Endothelial cell of umbilical vein (primary cell): ENCODE data around the gene DAB2. TPM values are rescaled to one million over a fixed set of nuclear protein-coding genes. Genes with fewer than 3 reads are reported as not detected.

Experiments
- BruUV-seq: library from RNA; stranded (reverse); fragments of 400-500 nt; replicated peaks from 2 replicates; lab custom pipeline; 2021; lab: Mats Ljungman, UMichigan
- CTCF ChIA-PET: fragments of 300-600, 350-600 bp; sonication (Branson Sonifier 250); formaldehyde crosslinking; loops from one replicate; lab custom pipeline; 2021; ENCODE audit warnings: antibody characterized with exemption, inconsistent platforms; lab: Charles Lee
- POLR2A ChIA-PET: fragments of 300-600, 350-600 bp; sonication (Branson Sonifier 250); formaldehyde crosslinking; loops from one replicate; lab custom pipeline; 2021; ENCODE audit warnings: antibody characterized with exemption, inconsistent platforms; lab: Charles Lee
- DNase-seq: peaks from one replicate; pipeline ENCODE4 v3.0.0-alpha.2; 2011; ENCODE audit warnings: low read depth, low spot score
- FAIRE-seq: peaks from 2 replicates; lab custom pipeline; 2011; peaks lifted over from hg19 to GRCh38; lab: Jason Lieb, UNC
- H2AFZ ChIP-seq: 2 replicates; pipeline ENCODE4 v1.6.0; 2012; ENCODE audit warnings: low read depth, low read length, control low read depth, inconsistent platforms
- H3K27ac ChIP-seq: 2 replicates; pipeline ENCODE4 v1.5.1; 2011; ENCODE audit warnings: low read depth, mild to moderate bottlenecking, control low read depth, low read length, moderate library complexity; ENCODE audit not compliant: insufficient read depth
- H3K27me3 ChIP-seq, 2 experiments: 2 replicates each; pipeline versions ENCODE4 v1.6.0 to v1.6.1; 2011; ENCODE audit warnings: low read length in 2 of 2, mixed read lengths in 1 of 2; ENCODE audit not compliant: control insufficient read depth in 2 of 2, insufficient read depth in 2 of 2
- H3K36me3 ChIP-seq, 2 experiments: 2 replicates in 1 of 2; 3 replicates in 1 of 2; pipeline ENCODE4 v1.5.1; 2011; ENCODE audit warnings: low read length in 2 of 2, mild to moderate bottlenecking in 1 of 2, moderate library complexity in 1 of 2; ENCODE audit not compliant: control insufficient read depth in 2 of 2, insufficient read depth in 2 of 2; ENCODE audit errors: extremely low read depth in 1 of 2
- H3K4me1 ChIP-seq: 3 replicates; pipeline ENCODE4 v1.5.1; 2011; ENCODE audit warnings: mild to moderate bottlenecking, low read length; ENCODE audit not compliant: control insufficient read depth, insufficient read depth; ENCODE audit errors: extremely low read depth
- H3K4me2 ChIP-seq: 2 replicates; pipeline ENCODE4 v1.6.1; 2011; ENCODE audit warnings: low read length, control low read depth, mixed read lengths; ENCODE audit not compliant: insufficient read depth
- H3K4me3 ChIP-seq, 3 experiments: fragments of 200-600 bp in 1 of 3; sonication (generic), shearing (Covaris generic) in 1 of 3; replicated peaks in 1 of 3; 2 replicates each; pipeline ENCODE4 v1.5.1; 2011 to 2016; ENCODE audit warnings: control low read depth in 3 of 3, low read length in 3 of 3, mild to moderate bottlenecking in 2 of 3, inconsistent platforms in 1 of 3, low read depth in 1 of 3, moderate library complexity in 1 of 3; ENCODE audit not compliant: insufficient read depth in 1 of 3
- H3K79me2 ChIP-seq: 2 replicates; pipeline ENCODE4 v1.6.0; 2012; ENCODE audit warnings: low read length, inconsistent platforms; ENCODE audit not compliant: control insufficient read depth, insufficient read depth
- H3K9ac ChIP-seq: replicated peaks from 2 replicates; pipeline ENCODE3; 2011; ENCODE audit warnings: low read length, control low read depth; ENCODE audit not compliant: insufficient read depth; ENCODE audit errors: extremely low read depth
- H3K9me1 ChIP-seq: replicated peaks from 3 replicates; pipeline ENCODE4 v1.6.0; 2011; ENCODE audit warnings: mild to moderate bottlenecking, low read length; ENCODE audit not compliant: control insufficient read depth, insufficient read depth; ENCODE audit errors: extremely low read depth
- H3K9me3 ChIP-seq: replicated peaks from 2 replicates; pipeline ENCODE4 v1.5.1; 2012; ENCODE audit warnings: low read length, inconsistent platforms; ENCODE audit not compliant: control insufficient read depth, insufficient read depth
- H4K20me1 ChIP-seq: replicated peaks from 2 replicates; pipeline ENCODE3; 2011; ENCODE audit warnings: mild to moderate bottlenecking, low read length; ENCODE audit not compliant: control insufficient read depth, insufficient read depth; ENCODE audit errors: extremely low read depth
- CTCF ChIP-seq, 2 donors: IDR thresholded peaks; 1 replicate in 1 of 2; 2 replicates in 1 of 2; pipeline ENCODE4 v1.5.1; 2011; ENCODE audit warnings: low read length in 2 of 2, mild to moderate bottlenecking in 2 of 2, moderate library complexity in 2 of 2, control low read depth in 1 of 2, inconsistent platforms in 1 of 2, low read depth in 1 of 2; ENCODE audit not compliant: insufficient read depth in 1 of 2; ENCODE audit errors: extremely low read depth in 1 of 2
- FOS ChIP-seq: IDR thresholded peaks from 2 replicates; pipeline ENCODE4 v1.6.1; 2011; ENCODE audit warnings: mild to moderate bottlenecking, low read length, moderate library complexity, borderline replicate concordance; ENCODE audit not compliant: insufficient read depth
- GATA2 ChIP-seq: IDR thresholded peaks from 2 replicates; pipeline ENCODE4 v1.7.0; 2011; ENCODE audit warnings: low read depth, mild to moderate bottlenecking, moderate library complexity, mixed read lengths, low read length; ENCODE audit not compliant: insufficient read length, insufficient read depth
- MAX ChIP-seq: IDR thresholded peaks from 2 replicates; pipeline ENCODE4 v1.6.1; 2011; ENCODE audit not compliant: insufficient read depth, insufficient read length
- MYC ChIP-seq: IDR thresholded peaks from one replicate; pipeline ENCODE4 v1.6.1; 2011; ENCODE audit warnings: mild to moderate bottlenecking, low read depth, low read length
- dilution Hi-C: fragments of 300-500 bp; cut with MboI; formaldehyde crosslinking; loops from one replicate; pipeline ENCODE4 v1.15.0; 2019; ENCODE audit warnings: low sequenced_read_pairs; ENCODE audit not compliant: extremely low pct_ligation_motif_present
- intact Hi-C: fragments of 100-400 bp; cut with micrococcal nuclease; formaldehyde crosslinking; loops from one replicate; pipeline ENCODE4 v1.10.0; 2022
- polyA plus RNA-seq, 4 experiments: library from polyadenylated mRNA; depleted of rRNA in 3 of 4; stranded (reverse) in 3 of 4; unstranded in 1 of 4; fragments of >200 nt; gene quantifications; 2 replicates each; pipeline versions ENCODE4 v1.2.1 to v1.2.3, GENCODE V29; 2011 to 2012; ENCODE audit warnings: missing spikeins in 1 of 4
- total RNA-seq: library from RNA; stranded (reverse); gene quantifications from 2 replicates; pipeline ENCODE4 v1.2.3, GENCODE V29; 2021

The DAB2 gene
- total and polyA plus RNA-seq, 2 donors (not counting 3 experiments of a cell fraction or from before 2014, with no cell fraction given), result 168 to 283 TPM

DNA sequence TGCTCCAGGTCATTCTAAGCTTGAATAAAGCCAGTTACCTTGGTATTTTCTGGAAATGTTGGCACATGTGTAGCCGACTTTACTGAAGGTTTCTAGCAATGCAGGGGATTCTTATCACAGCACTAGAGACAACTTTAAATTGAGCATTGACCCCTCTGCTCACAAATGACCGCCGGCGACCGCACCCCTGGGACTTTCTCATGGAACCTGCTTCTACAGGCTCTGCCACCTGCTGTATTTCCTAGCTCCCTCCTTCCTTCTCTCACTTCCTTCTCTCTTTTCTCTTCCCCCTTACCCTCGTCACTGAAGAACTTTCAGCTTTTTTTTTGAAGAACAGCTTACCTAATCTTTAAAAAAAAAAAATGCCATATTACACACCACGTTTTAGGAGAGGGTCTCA, 30.9 kb upstream of the DAB2 start:
- no peaks in the 10 kb centered on the region for H3K36me3 ChIP-seq
- intact Hi-C loops (no loop called here), dilution Hi-C loops (no loop called here)
- FAIRE-seq (no peak), DNase-seq (no peak)
- no peak overlapping the region for H3K27ac ChIP-seq
- H3K4me2 ChIP-seq, result no peak overlapping the region
- H3K9me3 ChIP-seq, result no peaks in the 10 kb centered on the region
- H3K9me1 ChIP-seq, result no peaks in the 10 kb centered on the region
- CTCF ChIA-PET, result interaction anchor here (1.1 to 2.1 kb wide), 3 partner anchors 9 to 14 kb away, joined by 4 to 12 read pairs (median 7); no protein-coding TSS in a partner anchor
- no peaks in the 10 kb centered on the region for H3K4me1 ChIP-seq
- H4K20me1 ChIP-seq, result no peaks in the 10 kb centered on the region
- no peaks in the 10 kb centered on the region for H3K79me2 ChIP-seq
- BruUV-seq, result no TSS peak
- H2AFZ ChIP-seq, result no peak overlapping the region
- TF ChIP-seq GATA2, result no peak
- TF ChIP-seq CTCF (IDR thresholded peaks at IDR 0.05; ENCODE audit: extremely low read depth in 1 of 2, insufficient read depth in 1 of 2, low read depth in 1 of 2, low read length in 2 of 2), result no peak
- H3K4me3 ChIP-seq, result no peak overlapping the region
- H3K9ac ChIP-seq, result no peak overlapping the region
- POLR2A ChIA-PET, result interaction anchor here (1.1 kb wide), 1 partner anchor 92 kb away, joined by 3 read pairs; no protein-coding TSS in a partner anchor
- no peaks in the 10 kb centered on the region for H3K27me3 ChIP-seq

DNA sequence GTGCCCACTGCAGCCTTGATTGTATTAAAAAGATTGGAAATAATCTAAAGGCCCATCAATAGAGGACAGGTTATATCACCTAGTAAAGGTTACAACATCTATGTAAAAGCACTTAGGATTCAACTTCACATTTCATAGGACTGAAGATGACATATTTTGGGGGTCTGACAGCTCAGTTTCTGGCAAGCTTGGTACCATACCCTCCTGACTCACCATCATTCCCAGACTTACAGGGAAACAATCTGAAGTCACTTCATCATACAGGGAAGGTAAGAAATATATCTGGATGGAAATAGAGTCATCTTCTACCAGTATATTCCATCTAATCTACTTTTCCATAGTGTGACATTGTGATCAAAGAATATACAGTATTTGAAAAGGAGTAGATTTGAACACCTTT, 28.8 kb upstream of the DAB2 start:
- Histone ChIP-seq H3K4me1 (no peaks in the 10 kb centered on the region), H3K9me1 (no peaks in the 10 kb centered on the region), H2AFZ (no peak overlapping the region), H4K20me1 (no peaks in the 10 kb centered on the region), H3K79me2 (no peaks in the 10 kb centered on the region), H3K27ac (no peak overlapping the region), H3K27me3 (no peaks in the 10 kb centered on the region), H3K4me3 (no peak overlapping the region), H3K9ac (no peak overlapping the region), H3K9me3 (no peaks in the 10 kb centered on the region), H3K4me2 (no peak overlapping the region), H3K36me3 (no peaks in the 10 kb centered on the region)
- BruUV-seq, result no TSS peak
- intact Hi-C loops, result no loop called here
- DNase-seq (no peak), FAIRE-seq (no peak)
- no peak for TF ChIP-seq MAX
- peak; percentile 50 for TF ChIP-seq FOS
- TF ChIP-seq MYC, result no peak
- dilution Hi-C loops, result no loop called here
- ChIA-PET CTCF (interaction anchor here (1.0 to 1.8 kb wide), 4 partner anchors 23 to 90 kb away, joined by 3 to 4 read pairs (median 4); partner anchors contain the start of gene DAB2), POLR2A (no interaction called here)
